CD4-positive, alpha-beta T cell (primary cell): Measurements from ENCODE around the gene DEDD2. TPM values are rescaled to one million over a fixed set of nuclear protein-coding genes. Genes with fewer than 3 reads are reported as not detected.
A peak's percentile ranks its signal among the peaks of the same experiment; 100 is the strongest.

Source experiments
- ATAC-seq: fragments of 200-7000 bp; cut with Tn5 transposase; one replicate; pipeline ENCODE4 v1.10.0; 2022; ENCODE audit warnings: mild to moderate bottlenecking; ENCODE audit not compliant: poor library complexity
- CTCF ChIA-PET: fragments of 350-600 bp; sonication (Branson Sonifier 250); formaldehyde crosslinking; loops from one replicate; lab custom pipeline; 2021; ENCODE audit warnings: antibody characterized with exemption, inconsistent platforms; lab: Charles Lee
- POLR2A ChIA-PET: fragments of 350-600 bp; sonication (Branson Sonifier 250); formaldehyde crosslinking; loops from one replicate; lab custom pipeline; 2021; ENCODE audit warnings: antibody characterized with exemption, inconsistent platforms; lab: Charles Lee
- DNase-seq, 14 experiments: peaks; one replicate each; pipeline ENCODE4 v3.0.0-alpha.2; 2013 to 2020; ENCODE audit warnings: mixed read lengths in 2 of 14
- H3K27ac ChIP-seq, 2 donors: one replicate each; pipeline versions ENCODE4 v1.5.1 to v1.7.0; 2013; ENCODE audit warnings: low read length in 2 of 2, low read depth in 1 of 2, mild to moderate bottlenecking in 1 of 2
- H3K27me3 ChIP-seq, 2 experiments: 1 replicate in 1 of 2; 2 replicates in 1 of 2; pipeline versions ENCODE4 v1.6.1 to v1.7.0; 2013; ENCODE audit warnings: low read length in 2 of 2, control low read depth in 1 of 2, mild to moderate bottlenecking in 1 of 2, moderate library complexity in 1 of 2; ENCODE audit not compliant: insufficient read depth in 2 of 2, control insufficient read depth in 1 of 2
- H3K36me3 ChIP-seq: one replicate; pipeline ENCODE4 v1.6.1; 2013; ENCODE audit warnings: low read length, control low read depth; ENCODE audit not compliant: insufficient read depth
- H3K4me1 ChIP-seq: one replicate; pipeline ENCODE4 v1.6.1; 2013; ENCODE audit warnings: low read length, control low read depth; ENCODE audit not compliant: insufficient read depth
- H3K4me3 ChIP-seq: one replicate; pipeline ENCODE4 v1.5.1; 2013; ENCODE audit warnings: mild to moderate bottlenecking, low read length, moderate library complexity
- H3K9me3 ChIP-seq, 2 experiments: 1 replicate in 1 of 2; 2 replicates in 1 of 2; pipeline versions ENCODE4 v1.6.1 to v1.7.0; 2013; ENCODE audit warnings: low read length in 2 of 2, mild to moderate bottlenecking in 2 of 2, control low read depth in 1 of 2, moderate library complexity in 1 of 2; ENCODE audit not compliant: control insufficient read depth in 1 of 2, insufficient read depth in 1 of 2
- H3K27ac Mint-ChIP-seq: one replicate; pipeline ENCODE4 v1.8.0; 2020; ENCODE audit warnings: mixed read lengths
- H3K27me3 Mint-ChIP-seq: one replicate; pipeline ENCODE4 v1.8.0; 2021; ENCODE audit warnings: mixed read lengths
- H3K36me3 Mint-ChIP-seq: one replicate; pipeline ENCODE4 v1.8.0; 2021; ENCODE audit warnings: low read depth, mixed read lengths
- H3K4me1 Mint-ChIP-seq: one replicate; pipeline ENCODE4 v1.8.0; 2021; ENCODE audit warnings: low read depth, mixed read lengths
- H3K4me3 Mint-ChIP-seq: one replicate; pipeline ENCODE4 v1.8.0; 2020; ENCODE audit warnings: mild to moderate bottlenecking, mixed read lengths
- H3K9me3 Mint-ChIP-seq: one replicate; pipeline ENCODE4 v1.8.0; 2020; ENCODE audit warnings: mixed read lengths
- intact Hi-C, 2 experiments: fragments of 100-400 bp; cut with DNase I in 1 of 2; cut with micrococcal nuclease in 1 of 2; formaldehyde crosslinking; loops; one replicate each; pipeline versions ENCODE4 v1.15.1 to v1.9.0; 2023 to 2025; cut with DNase I, micrococcal nuclease
- total RNA-seq, 174 experiments: library from RNA in 2 of 174; stranded (reverse) in 2 of 174; gene quantifications; one replicate each; pipeline ENCODE4 v1.2.3 and lab custom pipeline; 2021 to 2026
- TF ChIP-seq, protein P1 (sequence below): fragments of 200-600 bp; IDR thresholded peaks from one replicate; pipeline ENCODE4 v1.8.0; 2022; ENCODE audit warnings: antibody characterized with exemption, mild to moderate bottlenecking

Gene DEDD2
- total RNA-seq, 2 experiments from 2014 or later = 96.5 to 103 TPM

DNA sequence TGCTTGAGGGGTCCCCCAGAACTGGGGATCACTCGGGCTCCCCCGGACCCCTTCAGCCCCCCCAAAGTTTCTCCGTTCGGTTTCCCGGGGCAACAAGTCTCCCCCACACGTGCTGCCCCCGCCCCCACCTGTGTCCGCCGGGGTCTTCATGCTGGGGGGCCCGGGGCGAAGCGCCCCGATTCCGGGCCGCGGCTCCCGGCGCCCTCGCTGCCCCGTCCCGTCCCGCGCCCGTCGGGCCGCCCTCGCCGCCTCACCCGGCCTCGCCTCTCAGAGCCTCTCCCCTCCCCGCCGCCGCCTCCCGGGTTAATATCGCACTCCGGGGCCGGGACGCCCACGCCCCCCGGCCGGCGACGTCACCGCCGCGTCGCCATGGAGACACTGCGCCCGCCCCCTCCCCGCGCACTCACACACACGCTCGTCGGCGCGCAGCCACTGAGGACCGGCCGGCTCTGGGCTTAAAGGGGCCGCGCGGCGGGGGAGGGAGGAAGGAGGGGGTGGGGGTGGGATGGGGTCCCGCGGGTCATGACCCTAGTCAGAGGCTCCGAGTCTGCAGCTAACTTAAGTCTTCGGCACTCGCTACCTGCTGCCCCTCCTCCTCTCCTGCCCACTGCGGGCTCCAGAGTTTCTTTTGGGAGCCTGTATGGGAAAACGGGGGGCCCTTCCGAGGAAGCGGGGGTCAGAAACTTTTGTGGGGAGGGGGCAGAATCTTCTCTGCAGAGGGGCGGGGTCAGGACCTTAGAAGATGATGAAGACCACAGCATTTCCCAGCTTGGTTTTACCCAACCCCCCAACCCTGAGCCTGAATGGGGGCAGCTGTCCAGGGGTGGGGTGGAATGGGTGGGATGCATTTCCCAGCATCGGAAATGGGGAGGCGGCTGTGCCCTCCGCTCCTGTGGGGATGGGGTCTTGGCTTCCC lies 37.6 kb upstream of the DEDD2 start, which contains the start of gene ERF:
Gene ERF, minus strand, starts transcription at position 279 of the 916 bp plus-strand sequence. Its CDS starts 129 bp downstream, at position 150.
- H3K4me1 ChIP-seq = peaks cover 43% of the 10 kb centered on the region
- no peaks in the 10 kb centered on the region for H3K9me3 Mint-ChIP-seq
- peak within 1 kb of the TSS; percentile 100 for H3K4me3 ChIP-seq
- H3K4me3 Mint-ChIP-seq = peak within 1 kb of the TSS; percentile 93
- no peaks in the 10 kb centered on the region for H3K9me3 ChIP-seq
- H3K36me3 Mint-ChIP-seq = peaks cover 13% of the 10 kb centered on the region
- peak within 1 kb of the TSS; percentile 97 to 98 for H3K27ac ChIP-seq
- intact Hi-C loops = loop anchor here (1.0 to 2.0 kb wide), 5 partner anchors 10 to 26 kb away; no protein-coding TSS in a partner anchor
- peak within 1 kb of the TSS; percentile 85 for H3K27ac Mint-ChIP-seq
- peak; percentile 75 for ATAC-seq
- H3K4me1 Mint-ChIP-seq = peaks cover 29% of the 10 kb centered on the region
- TF ChIP-seq, protein P1, sequence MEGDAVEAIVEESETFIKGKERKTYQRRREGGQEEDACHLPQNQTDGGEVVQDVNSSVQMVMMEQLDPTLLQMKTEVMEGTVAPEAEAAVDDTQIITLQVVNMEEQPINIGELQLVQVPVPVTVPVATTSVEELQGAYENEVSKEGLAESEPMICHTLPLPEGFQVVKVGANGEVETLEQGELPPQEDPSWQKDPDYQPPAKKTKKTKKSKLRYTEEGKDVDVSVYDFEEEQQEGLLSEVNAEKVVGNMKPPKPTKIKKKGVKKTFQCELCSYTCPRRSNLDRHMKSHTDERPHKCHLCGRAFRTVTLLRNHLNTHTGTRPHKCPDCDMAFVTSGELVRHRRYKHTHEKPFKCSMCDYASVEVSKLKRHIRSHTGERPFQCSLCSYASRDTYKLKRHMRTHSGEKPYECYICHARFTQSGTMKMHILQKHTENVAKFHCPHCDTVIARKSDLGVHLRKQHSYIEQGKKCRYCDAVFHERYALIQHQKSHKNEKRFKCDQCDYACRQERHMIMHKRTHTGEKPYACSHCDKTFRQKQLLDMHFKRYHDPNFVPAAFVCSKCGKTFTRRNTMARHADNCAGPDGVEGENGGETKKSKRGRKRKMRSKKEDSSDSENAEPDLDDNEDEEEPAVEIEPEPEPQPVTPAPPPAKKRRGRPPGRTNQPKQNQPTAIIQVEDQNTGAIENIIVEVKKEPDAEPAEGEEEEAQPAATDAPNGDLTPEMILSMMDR = no peak
- CTCF ChIA-PET = interaction anchor here (0.9 to 1.7 kb wide), 2 partner anchors 10 to 25 kb away, joined by 3 to 12 read pairs; no protein-coding TSS in a partner anchor
- peaks cover 3% of the 10 kb centered on the region for H3K36me3 ChIP-seq
- no peaks in the 10 kb centered on the region for H3K27me3 Mint-ChIP-seq
- POLR2A ChIA-PET = interaction anchor here (0.8 to 1.7 kb wide), 7 partner anchors 11 to 122 kb away, joined by 3 to 8 read pairs (median 5); partner anchors contain the start of genes CIC, GSK3A and ZNF526
- peak; percentile 89 to 98 (median 92) for DNase-seq
- no peaks in the 10 kb centered on the region for H3K27me3 ChIP-seq

GRCh38 chr19:42254089-42254849 lies 36.8 kb upstream of the DEDD2 start:
- ChIA-PET CTCF (interaction anchor here (1.1 kb wide), 1 partner anchor 10 kb away, joined by 3 read pairs; no protein-coding TSS in a partner anchor), POLR2A (interaction anchor here (1.0 kb wide), 2 partner anchors 10 to 178 kb away, joined by 3 to 5 read pairs; partner anchors contain the start of gene ZNF574)
- ATAC-seq = peak; percentile 50
- peaks cover 43% of the 10 kb centered on the region for H3K4me1 ChIP-seq
- H3K27ac ChIP-seq = peak overlapping the region; percentile 97 to 98
- H3K4me3 Mint-ChIP-seq = peak overlapping the region; percentile 93
- no peaks in the 10 kb centered on the region for H3K27me3 Mint-ChIP-seq
- DNase-seq = peak; percentile 61 to 89 (median 76)
- TF ChIP-seq, protein P1 = no peak
- H3K36me3 ChIP-seq = peaks cover 9% of the 10 kb centered on the region
- peaks cover 33% of the 10 kb centered on the region for H3K4me1 Mint-ChIP-seq
- H3K9me3 Mint-ChIP-seq = no peaks in the 10 kb centered on the region
- H3K27ac Mint-ChIP-seq = peak overlapping the region; percentile 85
- H3K4me3 ChIP-seq = peak overlapping the region; percentile 100
- intact Hi-C loops = loop anchor here (1.0 to 2.0 kb wide), 3 partner anchors 9 to 27 kb away; no protein-coding TSS in a partner anchor
- H3K27me3 ChIP-seq = no peaks in the 10 kb centered on the region
- peaks cover 16% of the 10 kb centered on the region for H3K36me3 Mint-ChIP-seq
- H3K9me3 ChIP-seq = no peaks in the 10 kb centered on the region
